HFF-Myc (cell line): Measurements from ENCODE around the gene TNFAIP3.

Source experiments
- DNase-seq: peaks from one replicate; pipeline ENCODE4 v3.0.0-alpha.2; 2011; ENCODE audit warnings: low read depth; ENCODE audit errors: extremely low read depth
- H3K4me3 ChIP-seq: replicated peaks from 2 replicates; pipeline ENCODE4 v1.5.1; 2011; ENCODE audit warnings: low read depth, mild to moderate bottlenecking, control low read depth, low read length
- TF ChIP-seq, protein P1 (sequence below): IDR thresholded peaks from 2 replicates; pipeline ENCODE4 v1.5.1; 2012; ENCODE audit warnings: mild to moderate bottlenecking, low read depth, low read length, control low read depth; ENCODE audit errors: missing control alignments

Gene TNFAIP3

DNA sequence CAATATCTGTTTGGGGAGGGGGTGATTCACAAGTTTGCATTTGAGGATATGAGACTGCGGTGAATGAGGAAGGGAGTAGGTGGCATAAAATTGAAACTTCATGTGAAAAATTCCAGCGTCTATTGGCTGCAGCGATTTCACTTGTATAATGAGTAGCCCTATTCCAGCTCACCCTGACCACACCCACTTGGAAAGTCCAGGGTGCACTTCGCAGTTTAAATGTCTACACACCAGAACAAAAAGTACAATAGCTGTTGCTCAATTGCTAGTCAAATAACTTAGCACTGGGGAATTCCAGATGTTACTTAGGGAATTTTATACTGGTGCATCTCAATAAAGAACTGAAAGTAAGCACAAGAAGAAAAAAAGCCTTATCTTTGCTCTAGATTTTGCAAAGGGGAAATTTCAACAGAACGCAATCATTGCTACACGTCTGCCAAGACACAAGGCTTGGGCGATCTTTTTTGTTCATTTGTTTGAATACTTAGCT is 6.3 kb downstream of the TNFAIP3 start:
- peak; percentile 50 for DNase-seq
- TF ChIP-seq, protein P1, sequence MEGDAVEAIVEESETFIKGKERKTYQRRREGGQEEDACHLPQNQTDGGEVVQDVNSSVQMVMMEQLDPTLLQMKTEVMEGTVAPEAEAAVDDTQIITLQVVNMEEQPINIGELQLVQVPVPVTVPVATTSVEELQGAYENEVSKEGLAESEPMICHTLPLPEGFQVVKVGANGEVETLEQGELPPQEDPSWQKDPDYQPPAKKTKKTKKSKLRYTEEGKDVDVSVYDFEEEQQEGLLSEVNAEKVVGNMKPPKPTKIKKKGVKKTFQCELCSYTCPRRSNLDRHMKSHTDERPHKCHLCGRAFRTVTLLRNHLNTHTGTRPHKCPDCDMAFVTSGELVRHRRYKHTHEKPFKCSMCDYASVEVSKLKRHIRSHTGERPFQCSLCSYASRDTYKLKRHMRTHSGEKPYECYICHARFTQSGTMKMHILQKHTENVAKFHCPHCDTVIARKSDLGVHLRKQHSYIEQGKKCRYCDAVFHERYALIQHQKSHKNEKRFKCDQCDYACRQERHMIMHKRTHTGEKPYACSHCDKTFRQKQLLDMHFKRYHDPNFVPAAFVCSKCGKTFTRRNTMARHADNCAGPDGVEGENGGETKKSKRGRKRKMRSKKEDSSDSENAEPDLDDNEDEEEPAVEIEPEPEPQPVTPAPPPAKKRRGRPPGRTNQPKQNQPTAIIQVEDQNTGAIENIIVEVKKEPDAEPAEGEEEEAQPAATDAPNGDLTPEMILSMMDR = no peak

DNA sequence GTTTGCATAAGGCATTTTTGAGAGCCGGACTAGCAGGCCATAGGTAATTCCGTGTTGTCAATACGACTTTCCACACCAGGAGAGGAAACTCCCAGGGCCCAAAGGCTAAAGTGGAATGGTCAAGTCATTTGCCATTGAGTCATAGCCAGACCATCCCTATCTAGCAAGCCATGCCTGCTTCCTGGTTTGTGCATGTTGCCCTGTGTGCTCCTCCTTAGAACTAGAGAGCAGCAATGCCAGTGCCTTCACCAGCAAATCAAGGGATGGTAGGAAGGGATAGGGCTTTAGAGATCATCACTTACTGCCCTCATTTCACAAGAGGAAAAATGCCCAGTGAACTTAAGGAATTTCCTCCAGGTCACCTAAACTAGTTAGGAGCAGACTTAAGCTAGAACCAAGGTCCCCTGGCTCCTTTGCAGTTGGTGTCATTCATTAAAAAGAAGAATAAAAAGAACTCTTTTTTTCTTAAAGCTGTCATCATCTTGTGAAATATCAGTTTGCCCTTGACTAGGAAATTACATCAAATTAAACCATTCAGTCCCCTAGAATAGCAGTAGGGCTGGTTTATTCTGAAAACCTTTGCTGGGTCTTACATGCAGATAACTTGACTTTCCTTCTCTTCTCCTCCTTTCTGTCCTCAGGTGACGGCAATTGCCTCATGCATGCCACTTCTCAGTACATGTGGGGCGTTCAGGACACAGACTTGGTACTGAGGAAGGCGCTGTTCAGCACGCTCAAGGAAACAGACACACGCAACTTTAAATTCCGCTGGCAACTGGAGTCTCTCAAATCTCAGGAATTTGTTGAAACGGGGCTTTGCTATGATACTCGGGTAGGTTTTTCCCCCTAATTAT is 7.4 kb downstream of the TNFAIP3 start:
- no peak overlapping the region for H3K4me3 ChIP-seq
- no peak for DNase-seq
- TF ChIP-seq, protein P1 = no peak

More for the DNA sequence above, 6.3 kb downstream of the TNFAIP3 start:
- H3K4me3 ChIP-seq = no peak overlapping the region

DNA sequence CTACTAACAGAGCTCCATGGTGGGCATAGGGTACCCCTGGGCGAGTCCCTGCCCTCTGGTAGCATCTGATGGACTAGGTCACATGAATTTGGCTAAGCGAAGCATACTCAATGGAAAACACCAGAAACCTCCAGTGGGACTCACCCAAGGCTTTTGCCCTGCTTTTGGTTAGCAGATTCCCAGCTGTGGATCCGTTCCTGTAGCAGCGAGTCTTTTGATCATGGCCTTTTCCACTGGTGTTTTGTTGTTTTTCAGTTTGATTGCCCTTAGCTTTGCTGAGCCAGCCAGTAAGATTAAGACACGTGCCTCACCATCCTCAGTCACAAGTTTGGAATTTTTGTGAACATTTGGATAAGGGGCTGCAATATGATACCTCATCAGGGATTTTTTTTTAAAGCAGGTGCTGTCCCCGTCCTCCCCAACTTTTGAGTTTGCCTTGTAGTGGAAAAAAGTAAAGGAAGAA is 8.0 kb downstream of the TNFAIP3 start:
- TF ChIP-seq, protein P1 = no peak
- H3K4me3 ChIP-seq = no peak overlapping the region
- no peak for DNase-seq

DNA sequence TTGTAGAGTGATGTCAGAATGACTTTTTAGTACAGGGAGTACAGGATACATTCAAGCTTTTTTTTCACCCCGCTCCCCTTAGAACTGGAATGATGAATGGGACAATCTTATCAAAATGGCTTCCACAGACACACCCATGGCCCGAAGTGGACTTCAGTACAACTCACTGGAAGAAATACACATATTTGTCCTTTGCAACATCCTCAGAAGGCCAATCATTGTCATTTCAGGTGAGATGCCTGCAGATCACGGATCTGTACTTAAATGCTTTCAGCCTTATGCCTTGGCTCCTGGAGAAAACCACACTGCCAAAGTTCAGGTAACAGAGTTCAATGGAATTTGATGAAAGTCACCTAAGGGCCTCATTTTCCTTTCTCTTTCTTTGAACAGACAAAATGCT is 8.5 kb downstream of the TNFAIP3 start:
- H3K4me3 ChIP-seq = no peak overlapping the region
- DNase-seq = no peak
- TF ChIP-seq, protein P1 = no peak

DNA sequence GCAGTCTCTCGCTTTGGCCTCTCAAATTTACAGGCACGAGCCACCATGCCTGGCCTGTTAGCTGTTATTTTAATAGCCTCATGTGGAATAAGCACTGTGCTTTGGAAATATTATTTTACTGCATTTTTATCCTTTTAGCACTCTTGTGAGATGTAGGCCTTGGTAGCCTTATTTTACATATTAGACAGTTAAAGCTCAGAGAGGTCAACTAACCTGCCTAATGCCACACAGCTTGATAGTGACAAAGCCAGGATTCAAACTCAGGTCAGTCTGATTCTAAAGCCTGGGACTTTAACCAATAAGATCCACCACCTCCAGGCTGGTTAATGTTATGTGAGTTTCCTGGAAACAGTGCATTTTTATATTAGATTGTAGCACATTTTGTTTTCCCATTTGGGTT is 9.5 kb downstream of the TNFAIP3 start:
- no peak for DNase-seq
- no peak overlapping the region for H3K4me3 ChIP-seq
- TF ChIP-seq, protein P1 = no peak

DNA sequence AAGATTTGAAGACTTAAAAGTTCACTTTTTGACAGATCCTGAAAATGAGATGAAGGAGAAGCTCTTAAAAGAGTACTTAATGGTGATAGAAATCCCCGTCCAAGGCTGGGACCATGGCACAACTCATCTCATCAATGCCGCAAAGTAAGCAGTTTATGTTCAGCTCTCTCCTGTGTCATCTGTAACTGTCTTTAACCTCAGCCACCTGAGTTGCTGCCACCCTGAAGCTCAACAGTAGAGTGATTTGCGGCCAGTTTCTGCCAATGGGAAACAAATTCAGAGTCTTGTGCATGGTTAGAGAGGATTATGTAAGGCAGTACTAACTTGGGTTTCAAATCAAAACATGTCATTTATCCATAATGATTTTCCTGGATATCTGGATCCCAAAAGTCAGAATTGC is 10.1 kb downstream of the TNFAIP3 start:
- TF ChIP-seq, protein P1 = no peak
- DNase-seq = no peak

More for the DNA sequence above, 10.1 kb downstream of the TNFAIP3 start:
- no peak overlapping the region for H3K4me3 ChIP-seq
